ENCODE measurements around the gene SRL. TPM values are rescaled to one million over a fixed set of nuclear protein-coding genes. Genes with fewer than 3 reads are reported as not detected.
"Not testable (repeated sequence)": the region's sequence is repeated elsewhere in the genome, so short reads cannot be mapped to it uniquely, and the experiment has no call there.

Gene SRL
- total and polyA plus RNA-seq, 2 donors from 2014 or later = 2.6 to 3.3 TPM

DNA sequence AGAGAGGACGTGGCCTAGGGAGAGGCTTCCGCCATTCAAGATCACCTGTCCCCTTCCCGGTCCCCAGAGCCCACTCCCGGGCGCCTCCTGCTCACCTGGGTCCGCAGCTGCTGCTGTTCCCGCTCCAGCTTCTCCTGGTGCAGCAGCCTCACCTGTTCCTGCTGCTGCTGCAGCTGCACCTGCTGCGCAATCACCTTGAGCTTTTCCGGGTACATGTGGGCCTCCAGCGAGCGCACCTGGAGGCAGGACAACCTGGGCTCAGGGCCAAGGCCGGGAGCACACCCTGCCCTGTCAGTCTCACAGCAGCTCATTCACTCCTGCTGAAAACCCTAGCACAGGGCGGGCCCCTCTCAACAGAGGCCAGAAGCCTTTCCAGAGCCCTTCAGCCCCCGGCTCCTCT, 18.5 kb upstream of the SRL start:
- H3K4me1 ChIP-seq (ENCODE audit: control insufficient read depth in 2 of 3, insufficient read depth in 2 of 3, low read depth in 1 of 3, low read length in 3 of 3) = peaks cover 0 to 5% (median 0%) of the 10 kb centered on the region in 3 donors
- no peak overlapping the region for H3K9ac ChIP-seq (ENCODE audit: low read length in 3 of 3)
- no peak for FAIRE-seq
- peaks cover 0 to 7% (median 0%) of the 10 kb centered on the region in 3 donors for H3K36me3 ChIP-seq (ENCODE audit: control insufficient read depth in 2 of 3, insufficient read depth in 3 of 3, low read length in 3 of 3)
- intact Hi-C loops (cut with DNase I) = loop anchor here (10.0 kb wide), 1 partner anchor 276 kb away; no protein-coding TSS in a partner anchor
- no peak overlapping the region for H3K27ac ChIP-seq (ENCODE audit: low read depth in 2 of 2, low read length in 2 of 2)
- peak in 1 of 5 donors; percentile 82 for DNase-seq
- no peaks in the 10 kb centered on the region for H3K27me3 ChIP-seq (ENCODE audit: control insufficient read depth, insufficient read depth, low read length)
- H3K9me3 ChIP-seq (ENCODE audit: control insufficient read depth in 2 of 3, insufficient read depth in 1 of 3, low read length in 3 of 3) = no peaks in the 10 kb centered on the region
- TF ChIP-seq, protein P1, sequence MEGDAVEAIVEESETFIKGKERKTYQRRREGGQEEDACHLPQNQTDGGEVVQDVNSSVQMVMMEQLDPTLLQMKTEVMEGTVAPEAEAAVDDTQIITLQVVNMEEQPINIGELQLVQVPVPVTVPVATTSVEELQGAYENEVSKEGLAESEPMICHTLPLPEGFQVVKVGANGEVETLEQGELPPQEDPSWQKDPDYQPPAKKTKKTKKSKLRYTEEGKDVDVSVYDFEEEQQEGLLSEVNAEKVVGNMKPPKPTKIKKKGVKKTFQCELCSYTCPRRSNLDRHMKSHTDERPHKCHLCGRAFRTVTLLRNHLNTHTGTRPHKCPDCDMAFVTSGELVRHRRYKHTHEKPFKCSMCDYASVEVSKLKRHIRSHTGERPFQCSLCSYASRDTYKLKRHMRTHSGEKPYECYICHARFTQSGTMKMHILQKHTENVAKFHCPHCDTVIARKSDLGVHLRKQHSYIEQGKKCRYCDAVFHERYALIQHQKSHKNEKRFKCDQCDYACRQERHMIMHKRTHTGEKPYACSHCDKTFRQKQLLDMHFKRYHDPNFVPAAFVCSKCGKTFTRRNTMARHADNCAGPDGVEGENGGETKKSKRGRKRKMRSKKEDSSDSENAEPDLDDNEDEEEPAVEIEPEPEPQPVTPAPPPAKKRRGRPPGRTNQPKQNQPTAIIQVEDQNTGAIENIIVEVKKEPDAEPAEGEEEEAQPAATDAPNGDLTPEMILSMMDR (IDR thresholded peaks at IDR 0.05; ENCODE audit: borderline replicate concordance, extremely low read depth, insufficient read depth) = no peak
- H3K4me3 ChIP-seq (ENCODE audit: low read length in 3 of 3) = no peak overlapping the region

DNA sequence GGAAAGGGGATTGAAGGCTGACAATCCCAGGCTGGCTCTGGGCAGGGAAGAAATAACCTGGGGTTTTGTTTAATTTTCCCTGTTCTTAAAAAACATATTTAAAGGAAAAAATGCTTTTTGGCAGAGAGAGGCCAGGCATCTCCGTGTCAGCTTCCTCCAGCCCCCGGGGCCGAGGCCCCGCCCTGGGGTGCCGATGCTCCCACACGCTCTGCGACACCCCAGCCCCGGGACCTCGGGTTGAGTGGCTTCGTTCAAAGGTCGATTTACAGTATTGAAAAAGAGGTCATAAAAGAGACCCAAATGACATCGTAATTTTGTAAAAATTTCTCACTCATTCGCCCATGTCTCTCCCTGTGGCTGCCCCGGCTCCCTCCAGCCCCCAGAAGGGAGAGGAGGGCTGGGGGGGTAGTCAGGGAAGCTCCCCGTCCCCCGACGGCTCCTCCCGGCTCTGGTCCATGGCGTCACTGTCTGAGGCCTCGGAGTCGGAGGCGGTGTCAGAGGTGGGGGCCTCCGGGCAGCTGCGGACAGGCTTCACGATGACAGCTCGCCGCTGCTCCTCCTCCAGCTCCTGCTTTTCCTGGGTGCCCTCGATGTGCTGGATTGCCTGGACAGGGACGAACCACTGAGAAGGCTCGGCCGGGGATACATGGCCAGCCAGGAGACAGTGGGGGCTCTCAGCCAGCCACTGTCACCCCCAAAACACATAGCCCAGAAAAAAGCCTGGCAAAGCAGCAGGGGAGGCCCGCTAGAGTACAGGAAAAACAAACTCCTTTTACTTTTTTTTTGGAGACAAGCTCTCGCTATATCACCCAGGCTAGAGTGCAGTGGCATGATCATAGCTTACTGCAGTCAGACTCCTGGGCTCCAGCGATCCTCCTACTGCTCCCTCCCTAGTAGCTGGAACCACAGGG, 16.0 kb upstream of the SRL start:
- H3K27ac ChIP-seq (ENCODE audit: low read depth in 2 of 2, low read length in 2 of 2) = no peak overlapping the region

DNA sequence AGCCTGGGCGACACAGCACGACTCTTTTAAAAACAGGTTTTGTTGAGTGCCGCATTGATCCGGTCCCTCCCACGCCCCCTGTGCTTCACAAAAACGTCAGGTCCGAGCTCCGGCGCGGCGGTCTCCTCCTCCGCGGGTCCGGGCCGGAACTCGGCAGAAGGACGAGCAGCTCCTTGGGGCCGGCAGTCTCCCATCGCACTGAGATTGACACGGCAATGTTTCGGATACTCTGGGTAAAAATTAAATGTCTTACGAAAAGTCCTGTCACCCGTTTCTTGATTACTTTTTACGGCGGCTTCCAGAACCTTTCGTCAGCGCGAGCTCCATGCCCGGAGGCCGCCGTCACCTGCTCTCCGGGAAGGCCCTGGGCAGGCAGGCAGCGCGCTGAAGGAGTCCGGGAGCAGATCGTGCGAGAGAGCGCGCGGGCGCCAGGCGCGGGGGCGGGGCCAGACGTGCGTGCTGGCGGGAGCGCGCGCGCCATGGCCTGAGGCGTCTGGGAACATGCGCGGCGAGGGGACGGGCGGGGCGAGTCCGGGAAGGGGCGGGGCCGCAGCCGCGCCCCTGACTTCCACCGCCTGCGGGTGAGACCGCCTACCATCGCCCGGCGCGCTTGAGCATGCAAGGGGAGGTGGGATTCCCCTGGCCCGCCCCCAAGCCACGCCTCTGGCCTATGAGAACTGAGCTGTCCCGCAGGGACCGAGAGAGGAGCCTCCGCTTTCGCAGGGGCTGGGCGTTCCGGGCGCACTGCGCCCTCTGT, 11.7 kb upstream of the SRL start:
- Histone ChIP-seq H3K27ac (ENCODE audit: low read depth in 2 of 2, low read length in 2 of 2) (peak overlapping the region; percentile 96), H3K4me3 (ENCODE audit: low read length in 3 of 3) (peak overlapping the region; percentile 77 to 82 (median 77)), H3K27me3 (ENCODE audit: control insufficient read depth, insufficient read depth, low read length) (no peaks in the 10 kb centered on the region), H3K9ac (ENCODE audit: low read length in 3 of 3) (peak overlapping the region; percentile 49 to 94 (median 79)), H3K4me1 (ENCODE audit: control insufficient read depth in 2 of 3, insufficient read depth in 2 of 3, low read depth in 1 of 3, low read length in 3 of 3) (no peaks in the 10 kb centered on the region), H3K36me3 (ENCODE audit: control insufficient read depth in 2 of 3, insufficient read depth in 3 of 3, low read length in 3 of 3) (no peaks in the 10 kb centered on the region), H3K9me3 (ENCODE audit: control insufficient read depth in 2 of 3, insufficient read depth in 1 of 3, low read length in 3 of 3) (no peaks in the 10 kb centered on the region)
- peak; percentile 99 to 100 (median 100) for DNase-seq
- FAIRE-seq = peak; percentile 94
- TF ChIP-seq, protein P1 (IDR thresholded peaks at IDR 0.05; ENCODE audit: borderline replicate concordance, extremely low read depth, insufficient read depth) = no peak
- intact Hi-C loops (cut with DNase I) = no loop called here

More for the DNA sequence above, 16.0 kb upstream of the SRL start:
- Histone ChIP-seq H3K36me3 (ENCODE audit: control insufficient read depth in 2 of 3, insufficient read depth in 3 of 3, low read length in 3 of 3) (peaks cover 0 to 7% (median 0%) of the 10 kb centered on the region in 3 donors), H3K27me3 (ENCODE audit: control insufficient read depth, insufficient read depth, low read length) (no peaks in the 10 kb centered on the region), H3K4me3 (ENCODE audit: low read length in 3 of 3) (no peak overlapping the region), H3K9me3 (ENCODE audit: control insufficient read depth in 2 of 3, insufficient read depth in 1 of 3, low read length in 3 of 3) (no peaks in the 10 kb centered on the region), H3K4me1 (ENCODE audit: control insufficient read depth in 2 of 3, insufficient read depth in 2 of 3, low read depth in 1 of 3, low read length in 3 of 3) (no peaks in the 10 kb centered on the region), H3K9ac (ENCODE audit: low read length in 3 of 3) (no peak overlapping the region)
- TF ChIP-seq, protein P1 (IDR thresholded peaks at IDR 0.05; ENCODE audit: borderline replicate concordance, extremely low read depth, insufficient read depth) = no peak
- DNase-seq = peak in 1 of 5 donors; percentile 77
- intact Hi-C loops (cut with DNase I) = no loop called here
- FAIRE-seq = no peak

DNA sequence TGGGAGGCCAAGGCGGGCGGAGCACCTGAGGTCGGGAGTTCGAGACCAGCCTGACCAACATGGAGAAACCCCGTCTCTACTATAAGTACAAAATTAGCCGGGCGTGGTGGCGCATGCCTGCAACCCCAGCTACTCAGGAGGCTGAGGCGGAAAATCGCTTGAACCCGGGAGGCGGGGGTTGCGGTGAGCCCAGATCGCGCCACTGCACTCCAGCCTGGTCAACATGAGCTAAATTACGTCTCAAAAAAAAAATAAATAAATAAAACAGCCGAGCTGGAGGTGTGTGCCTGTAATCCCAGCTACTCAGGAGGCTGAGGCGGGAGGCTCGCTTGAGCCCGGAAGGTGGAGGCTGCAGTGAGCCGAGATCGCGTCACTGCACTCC, 11.1 kb upstream of the SRL start:
- intact Hi-C loops (cut with DNase I); H3K4me1 ChIP-seq (ENCODE audit: control insufficient read depth in 2 of 3, insufficient read depth in 2 of 3, low read depth in 1 of 3, low read length in 3 of 3); H3K27me3 ChIP-seq (ENCODE audit: control insufficient read depth, insufficient read depth, low read length); H3K9me3 ChIP-seq (ENCODE audit: control insufficient read depth in 2 of 3, insufficient read depth in 1 of 3, low read length in 3 of 3); H3K36me3 ChIP-seq (ENCODE audit: control insufficient read depth in 2 of 3, insufficient read depth in 3 of 3, low read length in 3 of 3); FAIRE-seq: not testable (repeated sequence)
- H3K27ac ChIP-seq (ENCODE audit: low read depth in 2 of 2, low read length in 2 of 2) = peak overlapping the region; percentile 96
- peak in 1 of 5 donors; percentile 78 for DNase-seq
- H3K4me3 ChIP-seq (ENCODE audit: low read length in 3 of 3) = peak overlapping the region; percentile 77 to 82 (median 77)
- H3K9ac ChIP-seq (ENCODE audit: low read length in 3 of 3) = peak overlapping the region; percentile 49 to 94 (median 79)
